ENCODE measurements around the gene ARID1B. TPM values are rescaled to one million over a fixed set of nuclear protein-coding genes. Genes with fewer than 3 reads are reported as not detected.
A peak's percentile ranks its signal among the peaks of the same experiment; 100 is the strongest.

Gene ARID1B
- total and polyA plus RNA-seq, 7 donors: 8.4 to 115 (median 69.6) TPM

DNA sequence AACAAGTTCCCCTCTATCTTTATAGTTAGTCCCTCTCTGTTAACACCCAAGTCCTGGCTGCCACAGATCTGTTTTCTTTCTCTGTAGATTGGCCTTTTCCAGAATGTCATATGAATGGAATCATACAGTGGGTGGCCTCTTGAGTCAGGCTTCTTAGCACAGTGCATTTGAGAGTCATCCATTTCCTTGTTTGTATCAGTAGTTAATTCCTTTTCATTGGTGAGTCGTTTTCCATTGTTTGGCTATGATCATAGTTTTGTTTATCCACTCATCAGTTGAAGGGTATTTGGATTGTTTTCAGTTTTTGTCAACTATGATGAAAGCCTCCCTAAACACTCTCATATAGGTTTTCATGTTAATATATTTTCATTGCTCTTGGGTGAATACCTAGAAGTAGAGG is 248.3 kb downstream of the ARID1B start:
- Histone ChIP-seq H3K4me1 (peaks cover 0 to 30% (median 26%) of the 10 kb centered on the region in 4 donors), H3K9me3 (no peaks in the 10 kb centered on the region), H3K4me3 (no peak overlapping the region), H3K36me3 (no peaks in the 10 kb centered on the region), H3K27me3 (no peaks in the 10 kb centered on the region), H3K27ac (peak overlapping the region in 1 of 4 donors; percentile 99)
- DNase-seq: no peak
- WGBS, 2 donors: 73 to 86% methylated on average over 1 of the region's 1 CpG
- intact Hi-C loops (cut with DNase I): no loop called here
- TF ChIP-seq POLR2A (IDR thresholded peaks at IDR 0.05) (no peak), CTCF (IDR thresholded peaks at IDR 0.05) (no peak), EP300 (IDR thresholded peaks at IDR 0.05) (no peak), POLR2AphosphoS5 (IDR thresholded peaks at IDR 0.05) (no peak)

GRCh38 chr6:157029980-157030690 is 253.0 kb downstream of the ARID1B start:
- Histone ChIP-seq H3K4me1 (peaks cover 0 to 26% (median 22%) of the 10 kb centered on the region in 4 donors), H3K4me3 (no peak overlapping the region), H3K27ac (no peak overlapping the region), H3K27me3 (no peaks in the 10 kb centered on the region), H3K36me3 (no peaks in the 10 kb centered on the region), H3K9me3 (no peaks in the 10 kb centered on the region)
- no peak for DNase-seq
- 95 to 96% methylated on average over 4 of the region's 4 CpGs for WGBS, 2 donors
- intact Hi-C loops (cut with DNase I): no loop called here
- TF ChIP-seq POLR2A (IDR thresholded peaks at IDR 0.05) (no peak), EP300 (IDR thresholded peaks at IDR 0.05) (no peak), CTCF (IDR thresholded peaks at IDR 0.05) (no peak), POLR2AphosphoS5 (IDR thresholded peaks at IDR 0.05) (no peak)

DNA sequence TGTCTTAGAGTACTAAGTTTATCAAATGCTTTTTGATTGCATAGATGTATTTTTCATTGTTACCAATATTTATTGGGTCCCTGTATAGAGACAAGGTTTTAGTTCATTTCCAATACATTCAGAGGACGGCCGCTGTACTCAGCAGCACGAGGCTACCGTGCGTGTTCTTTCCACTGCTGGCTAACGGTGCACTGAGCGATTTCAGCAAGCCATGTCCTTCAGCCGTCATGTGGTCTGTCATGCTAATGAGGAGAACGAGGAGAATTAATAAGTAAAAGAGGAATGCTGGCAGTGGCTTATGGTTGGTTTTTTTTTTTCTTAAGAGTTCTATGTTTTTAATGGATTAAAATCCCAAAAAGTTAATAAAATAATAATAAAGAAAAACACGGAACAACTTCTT is 253.6 kb downstream of the ARID1B start:
- Histone ChIP-seq H3K9me3 (no peaks in the 10 kb centered on the region), H3K36me3 (no peaks in the 10 kb centered on the region), H3K4me3 (no peak overlapping the region), H3K27me3 (no peaks in the 10 kb centered on the region), H3K27ac (no peak overlapping the region), H3K4me1 (peaks cover 0 to 32% (median 28%) of the 10 kb centered on the region in 4 donors)
- intact Hi-C loops (cut with DNase I): no loop called here
- no peak for DNase-seq
- WGBS, 2 donors: 92 to 94% methylated on average over 10 of the region's 10 CpGs
- TF ChIP-seq EP300 (IDR thresholded peaks at IDR 0.05) (no peak), POLR2AphosphoS5 (IDR thresholded peaks at IDR 0.05) (no peak), POLR2A (IDR thresholded peaks at IDR 0.05) (no peak), CTCF (IDR thresholded peaks at IDR 0.05) (no peak)

- H3K27ac ChIP-seq: peak overlapping the region in 2 of 4 donors; percentile 68 to 70
Measured at GRCh38 chr6:157032923-157033322, 255.7 kb downstream of the ARID1B start.

More at GRCh38 chr6:157032923-157033322, 255.7 kb downstream of the ARID1B start:
- WGBS, 2 donors: 53 to 66% methylated on average over 4 of the region's 4 CpGs
- H3K27me3 ChIP-seq: no peaks in the 10 kb centered on the region
- DNase-seq: no peak
- peaks cover 0 to 47% (median 42%) of the 10 kb centered on the region in 4 donors for H3K4me1 ChIP-seq
- intact Hi-C loops (cut with DNase I): no loop called here
- H3K4me3 ChIP-seq: peak overlapping the region in 3 of 4 donors; percentile 32 to 46 (median 43)
- no peaks in the 10 kb centered on the region for H3K36me3 ChIP-seq
- TF ChIP-seq CTCF (IDR thresholded peaks at IDR 0.05) (no peak), POLR2A (IDR thresholded peaks at IDR 0.05) (no peak), POLR2AphosphoS5 (IDR thresholded peaks at IDR 0.05) (no peak), EP300 (IDR thresholded peaks at IDR 0.05) (no peak)
- H3K9me3 ChIP-seq: no peaks in the 10 kb centered on the region
